Chondrocyte (in vitro differentiated cells): ENCODE results near the gene FGF12. TPM values are rescaled to one million over a fixed set of nuclear protein-coding genes. Genes with fewer than 3 reads are reported as not detected.

ENCODE experiments used
- DNase-seq: peaks from one replicate; pipeline ENCODE4 v3.0.0; 2021; ENCODE audit warnings: mixed read lengths, low spot score
- H3K27ac Mint-ChIP-seq: one replicate; pipeline ENCODE4 v1.8.0; 2021; ENCODE audit warnings: mild to moderate bottlenecking, moderate library complexity, mixed read lengths; ENCODE audit not compliant: unreplicated experiment
- H3K27me3 Mint-ChIP-seq: 2 replicates; pipeline ENCODE4 v1.8.0; 2021; ENCODE audit warnings: low read depth, mixed read lengths
- H3K36me3 Mint-ChIP-seq: 2 replicates; pipeline ENCODE4 v1.8.0; 2021; ENCODE audit warnings: low read depth, mixed read lengths
- H3K4me1 Mint-ChIP-seq: 2 replicates; pipeline ENCODE4 v1.8.0; 2021; ENCODE audit warnings: low read depth, mild to moderate bottlenecking, mixed read lengths
- H3K4me3 Mint-ChIP-seq: one replicate; pipeline ENCODE4 v1.8.0; 2021; ENCODE audit warnings: mild to moderate bottlenecking, moderate library complexity, mixed read lengths; ENCODE audit not compliant: unreplicated experiment
- H3K9me3 Mint-ChIP-seq: 2 replicates; pipeline ENCODE4 v1.8.0; 2021; ENCODE audit warnings: low read depth, mixed read lengths
- CTCF ChIP-seq: fragments of 200-600 bp; sonication (generic); IDR thresholded peaks from 2 replicates; pipeline ENCODE4 v1.5.0; 2021; ENCODE audit warnings: antibody characterized with exemption, mild to moderate bottlenecking, moderate library complexity
- total RNA-seq: library from RNA; stranded (reverse); gene quantifications from 3 replicates; pipeline ENCODE4 v1.2.1, GENCODE V29; 2021

The FGF12 gene
- total RNA-seq, 1 donor from 2014 or later, result 0.15 TPM

GRCh38 chr3:192653862-192654261 lies 73.5 kb downstream of the FGF12 start:
- no peaks in the 10 kb centered on the region for H3K4me1 Mint-ChIP-seq
- H3K27ac Mint-ChIP-seq, result no peak overlapping the region
- H3K36me3 Mint-ChIP-seq, result no peaks in the 10 kb centered on the region
- no peak for DNase-seq
- TF ChIP-seq CTCF, result no peak
- no peak overlapping the region for H3K4me3 Mint-ChIP-seq
- peaks cover 6% of the 10 kb centered on the region for H3K27me3 Mint-ChIP-seq
- no peaks in the 10 kb centered on the region for H3K9me3 Mint-ChIP-seq

GRCh38 chr3:192652727-192653126 lies 74.6 kb downstream of the FGF12 start:
- TF ChIP-seq CTCF, result no peak
- no peak overlapping the region for H3K4me3 Mint-ChIP-seq
- no peak for DNase-seq
- H3K27ac Mint-ChIP-seq, result no peak overlapping the region
- no peaks in the 10 kb centered on the region for H3K36me3 Mint-ChIP-seq
- H3K27me3 Mint-ChIP-seq, result peaks cover 5% of the 10 kb centered on the region
- H3K4me1 Mint-ChIP-seq, result no peaks in the 10 kb centered on the region
- H3K9me3 Mint-ChIP-seq, result no peaks in the 10 kb centered on the region

- no peak overlapping the region for H3K27ac Mint-ChIP-seq
- no peaks in the 10 kb centered on the region for H3K9me3 Mint-ChIP-seq
- no peak for TF ChIP-seq CTCF
- peaks cover 3% of the 10 kb centered on the region for H3K27me3 Mint-ChIP-seq
- H3K4me3 Mint-ChIP-seq, result no peak overlapping the region
- DNase-seq, result no peak
- no peaks in the 10 kb centered on the region for H3K4me1 Mint-ChIP-seq
- H3K36me3 Mint-ChIP-seq, result no peaks in the 10 kb centered on the region
Measured at GRCh38 chr3:192651836-192652512, 75.4 kb downstream of the FGF12 start.

- no peak for DNase-seq
- Mint-ChIP-seq H3K9me3 (no peaks in the 10 kb centered on the region), H3K4me3 (no peak overlapping the region), H3K36me3 (no peaks in the 10 kb centered on the region), H3K27ac (no peak overlapping the region), H3K27me3 (peaks cover 6% of the 10 kb centered on the region), H3K4me1 (no peaks in the 10 kb centered on the region)
- TF ChIP-seq CTCF, result no peak
Measured at GRCh38 chr3:192645437-192645836, 81.9 kb downstream of the FGF12 start.

- no peaks in the 10 kb centered on the region for H3K4me1 Mint-ChIP-seq
- H3K27me3 Mint-ChIP-seq, result peaks cover 9% of the 10 kb centered on the region
Measured at GRCh38 chr3:192642651-192643050, 84.7 kb downstream of the FGF12 start.

More at GRCh38 chr3:192642651-192643050, 84.7 kb downstream of the FGF12 start:
- H3K4me3 Mint-ChIP-seq, result no peak overlapping the region
- no peaks in the 10 kb centered on the region for H3K36me3 Mint-ChIP-seq
- no peaks in the 10 kb centered on the region for H3K9me3 Mint-ChIP-seq
- DNase-seq, result no peak
- TF ChIP-seq CTCF, result no peak
- H3K27ac Mint-ChIP-seq, result no peak overlapping the region
